Eye (tissue), 1 donor: Measurements from ENCODE around the gene GMEB2.
"Not testable (repeated sequence)": the region's sequence is repeated elsewhere in the genome, so short reads cannot be mapped to it uniquely, and the experiment has no call there.

ENCODE experiments used
- DNase-seq: peaks from one replicate; pipeline ENCODE4 v3.0.0-alpha.2; 2015

Gene GMEB2

GRCh38 chr20:63636752-63637628 is 10.1 kb upstream of the GMEB2 start:
- peak; percentile 79 for DNase-seq

- no peak for DNase-seq
Measured at GRCh38 chr20:63635431-63636141, 8.7 kb upstream of the GMEB2 start.

DNA sequence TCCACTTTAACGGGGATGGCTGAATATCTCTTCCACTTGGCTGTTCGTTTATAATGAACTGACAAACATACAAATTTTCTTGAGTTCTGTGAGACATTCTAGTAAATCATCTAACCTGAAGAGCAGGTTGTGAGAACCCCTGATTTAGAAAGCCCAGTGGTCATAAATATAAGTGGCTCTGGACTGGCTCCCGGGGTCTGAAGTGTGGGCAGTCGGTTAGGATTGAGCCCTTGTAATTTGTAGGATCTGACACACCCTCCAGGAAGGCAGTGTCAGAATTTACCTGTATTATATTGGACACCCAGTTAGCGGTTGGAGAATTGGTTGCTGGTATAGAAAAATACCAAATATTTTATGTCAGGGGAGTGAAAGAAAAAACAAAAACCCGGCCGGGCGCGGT is 6.8 kb upstream of the GMEB2 start:
- no peak for DNase-seq

DNA sequence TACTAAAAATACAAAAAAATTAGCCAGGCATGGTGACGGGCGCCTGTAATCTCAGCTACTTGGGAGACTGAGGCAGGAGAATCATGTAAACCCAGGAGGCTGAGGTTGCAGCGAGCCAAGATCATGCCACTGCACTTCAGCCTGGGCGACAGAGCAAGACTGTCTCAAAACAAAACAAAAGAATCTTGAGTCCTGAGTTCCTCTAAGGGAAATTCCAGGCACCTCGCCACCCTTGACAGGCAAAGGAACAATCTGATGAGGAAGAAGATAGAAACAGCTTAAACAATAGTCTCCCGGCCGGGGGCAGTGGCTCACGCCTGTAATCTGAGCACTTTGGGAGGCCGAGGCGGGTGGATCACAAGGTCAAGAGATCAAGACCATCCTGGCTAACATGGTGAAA is 4.5 kb upstream of the GMEB2 start:
- DNase-seq = not testable (repeated sequence)

DNA sequence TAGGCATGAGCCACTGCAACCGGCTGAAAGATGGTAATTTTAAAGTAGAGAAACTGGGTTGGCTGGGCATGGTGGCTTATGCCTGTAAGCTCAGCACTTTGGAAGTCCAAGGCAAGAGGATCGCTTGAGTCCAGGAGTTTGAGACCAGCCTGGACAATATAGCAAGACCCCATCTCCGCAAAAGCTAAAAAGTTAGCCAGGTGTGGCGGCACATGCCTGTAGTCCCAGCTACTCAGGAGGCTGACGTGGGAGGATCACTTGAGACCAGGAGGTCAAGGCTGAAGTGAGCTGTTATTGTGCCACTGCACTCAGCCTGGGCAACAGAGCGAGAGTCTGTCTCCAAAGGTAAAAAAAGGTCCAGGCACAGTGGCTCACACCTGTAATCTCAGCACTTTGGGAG is 4.1 kb upstream of the GMEB2 start:
- DNase-seq = not testable (repeated sequence)

GRCh38 chr20:63628246-63628975 is 1.5 kb upstream of the GMEB2 start:
- DNase-seq = peak; percentile 47

GRCh38 chr20:63627751-63628245 is 897 bp upstream of the GMEB2 start:
- no peak for DNase-seq

- peak; percentile 98 for DNase-seq
Measured at GRCh38 chr20:63627129-63627750, 339 bp upstream of the GMEB2 start.

DNA sequence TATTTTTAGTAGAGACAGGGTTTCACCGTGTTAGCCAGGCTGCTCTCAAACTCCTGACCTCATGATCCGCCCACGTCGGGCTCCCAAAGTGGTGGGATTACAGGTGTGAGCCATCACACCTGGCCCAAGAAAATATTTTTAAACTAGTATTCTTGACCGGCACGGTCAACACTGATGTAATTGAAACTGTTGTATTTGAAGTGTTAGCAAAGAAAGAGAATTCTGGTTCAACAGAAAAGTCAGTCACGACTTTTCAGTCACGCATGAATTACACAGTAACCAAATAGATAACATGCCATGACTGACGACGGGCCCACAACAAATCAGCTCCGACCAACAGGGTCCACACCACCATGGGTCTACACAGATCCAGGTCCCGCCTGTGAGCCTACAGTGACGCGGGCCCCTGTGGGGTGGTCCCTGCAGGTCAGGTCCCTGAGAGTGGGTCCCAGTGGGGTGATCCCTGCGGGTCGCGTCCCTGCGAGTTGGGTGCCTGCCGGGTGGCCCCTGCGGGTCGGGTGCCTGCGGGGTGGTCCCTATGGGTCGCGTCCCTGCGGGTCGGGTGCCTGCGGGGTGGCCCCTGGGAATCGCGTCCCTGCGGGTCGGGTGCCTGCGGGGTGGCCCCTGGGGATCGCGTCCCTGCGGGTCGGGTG is 1.0 kb downstream of the GMEB2 start:
- peak; percentile 60 for DNase-seq

- no peak for DNase-seq
Measured at GRCh38 chr20:63624486-63624885, 2.4 kb downstream of the GMEB2 start.

DNA sequence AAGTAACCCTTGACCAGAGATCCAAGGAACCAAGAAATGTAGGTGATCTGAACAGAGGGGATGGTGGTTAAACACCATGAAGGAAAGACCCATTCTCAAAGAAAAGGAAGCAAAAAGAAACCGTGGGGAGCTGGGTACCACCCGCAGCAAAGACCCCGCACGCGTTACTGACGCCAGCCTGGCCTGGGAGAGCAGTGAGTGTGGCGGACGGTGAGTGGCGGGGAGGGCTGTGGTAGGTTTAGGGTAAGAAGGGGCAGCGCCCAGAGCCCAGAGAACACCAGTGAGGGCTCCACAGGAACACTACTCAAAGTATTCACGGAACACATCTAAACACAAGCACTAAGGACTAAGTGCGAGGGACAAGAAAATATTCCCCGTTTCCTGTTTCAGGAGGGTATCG is 4.2 kb downstream of the GMEB2 start:
- no peak for DNase-seq

- DNase-seq = no peak
Measured at GRCh38 chr20:63622096-63622495, 4.8 kb downstream of the GMEB2 start.

DNA sequence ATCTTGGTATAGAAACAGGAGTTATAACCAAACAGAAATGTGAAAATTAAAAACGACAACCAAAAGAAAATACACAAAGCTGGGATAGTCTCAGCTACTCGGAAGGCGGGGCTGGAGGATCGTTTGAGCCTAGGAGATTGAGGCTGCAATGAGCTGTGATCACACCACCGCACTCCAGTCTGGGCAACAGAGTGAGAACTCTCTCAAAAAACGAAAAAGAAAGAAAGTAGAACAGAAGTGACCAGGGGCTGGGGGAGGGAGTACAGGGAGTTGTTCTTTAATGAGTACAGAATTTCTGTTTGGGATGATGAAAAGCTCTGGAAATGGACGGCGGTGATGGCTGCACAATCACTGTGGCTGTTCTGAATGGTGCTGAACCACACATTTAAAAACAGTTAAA is 5.9 kb downstream of the GMEB2 start:
- no peak for DNase-seq

DNA sequence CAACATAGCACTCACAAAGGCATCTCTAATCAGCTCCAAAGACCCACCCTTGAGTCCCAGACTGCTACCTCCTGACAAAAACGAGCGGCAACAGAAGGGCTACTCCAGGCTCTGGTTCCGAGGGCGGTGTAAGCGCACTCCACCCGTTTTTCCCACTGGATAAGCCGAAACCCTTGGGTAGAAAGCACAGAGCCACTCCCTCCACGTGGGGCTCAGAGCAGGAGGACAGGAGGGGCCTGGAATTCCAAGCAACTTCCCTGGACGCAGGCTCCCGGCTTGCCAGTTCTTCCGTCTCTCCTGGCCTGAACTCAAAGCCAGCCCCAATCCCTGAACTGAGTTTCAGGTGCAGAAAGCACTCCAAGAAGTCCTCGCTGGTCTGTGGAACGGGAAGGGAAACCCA is 7.4 kb downstream of the GMEB2 start:
- no peak for DNase-seq

DNA sequence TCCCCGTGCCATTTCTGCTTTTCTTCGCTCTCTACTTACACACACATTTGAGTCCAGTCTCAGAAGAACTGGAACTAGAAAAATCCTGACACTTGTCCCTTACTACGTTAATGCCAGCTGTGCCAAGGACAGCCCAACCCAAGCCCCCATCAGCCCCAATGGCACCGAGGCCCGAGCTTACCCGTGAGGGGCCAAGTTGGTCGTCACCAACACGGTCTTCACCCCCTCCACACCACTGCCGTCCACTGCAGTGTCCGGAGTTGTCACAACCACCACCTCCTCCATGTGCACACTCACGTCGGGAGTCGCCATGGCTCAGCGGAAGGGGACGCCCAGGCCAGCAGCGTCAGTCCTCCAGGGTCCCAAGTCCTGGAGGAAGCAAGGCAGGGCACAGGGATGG is 7.8 kb downstream of the GMEB2 start:
- DNase-seq = no peak

DNA sequence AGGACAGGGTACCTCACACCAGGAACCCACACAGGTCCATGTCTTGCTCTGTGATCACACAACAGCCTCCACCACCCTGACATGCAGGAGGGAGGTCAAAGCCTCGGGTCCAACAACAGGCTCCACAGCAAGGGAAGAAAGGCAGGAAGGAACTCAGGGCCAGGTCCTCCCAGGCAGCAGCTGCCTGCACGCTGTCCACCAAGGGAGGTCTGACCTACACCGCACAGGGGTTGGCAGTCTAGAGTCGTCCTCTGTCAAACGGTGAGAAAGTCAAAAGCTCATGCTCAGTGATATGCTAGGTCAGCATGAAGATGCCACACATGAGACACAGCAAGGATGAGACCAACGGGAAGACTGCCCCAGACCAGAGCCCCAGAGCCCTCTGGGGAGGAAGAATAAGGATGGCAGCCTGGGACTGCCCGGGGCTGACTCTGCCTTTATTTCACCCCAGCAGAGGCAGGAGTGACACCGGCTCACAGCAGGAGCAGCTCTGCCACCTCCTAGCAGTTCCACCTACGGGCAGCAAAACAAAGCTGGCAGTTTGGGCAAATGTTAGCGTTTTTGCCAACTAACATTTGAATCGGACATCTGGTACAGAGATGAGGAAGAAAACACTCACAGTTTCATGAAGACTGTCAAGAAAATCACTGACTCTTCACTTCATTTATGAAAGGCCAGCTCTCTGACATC is 8.5 kb downstream of the GMEB2 start:
- no peak for DNase-seq

- no peak for DNase-seq
Measured at GRCh38 chr20:63617876-63618265, 9.0 kb downstream of the GMEB2 start.

DNA sequence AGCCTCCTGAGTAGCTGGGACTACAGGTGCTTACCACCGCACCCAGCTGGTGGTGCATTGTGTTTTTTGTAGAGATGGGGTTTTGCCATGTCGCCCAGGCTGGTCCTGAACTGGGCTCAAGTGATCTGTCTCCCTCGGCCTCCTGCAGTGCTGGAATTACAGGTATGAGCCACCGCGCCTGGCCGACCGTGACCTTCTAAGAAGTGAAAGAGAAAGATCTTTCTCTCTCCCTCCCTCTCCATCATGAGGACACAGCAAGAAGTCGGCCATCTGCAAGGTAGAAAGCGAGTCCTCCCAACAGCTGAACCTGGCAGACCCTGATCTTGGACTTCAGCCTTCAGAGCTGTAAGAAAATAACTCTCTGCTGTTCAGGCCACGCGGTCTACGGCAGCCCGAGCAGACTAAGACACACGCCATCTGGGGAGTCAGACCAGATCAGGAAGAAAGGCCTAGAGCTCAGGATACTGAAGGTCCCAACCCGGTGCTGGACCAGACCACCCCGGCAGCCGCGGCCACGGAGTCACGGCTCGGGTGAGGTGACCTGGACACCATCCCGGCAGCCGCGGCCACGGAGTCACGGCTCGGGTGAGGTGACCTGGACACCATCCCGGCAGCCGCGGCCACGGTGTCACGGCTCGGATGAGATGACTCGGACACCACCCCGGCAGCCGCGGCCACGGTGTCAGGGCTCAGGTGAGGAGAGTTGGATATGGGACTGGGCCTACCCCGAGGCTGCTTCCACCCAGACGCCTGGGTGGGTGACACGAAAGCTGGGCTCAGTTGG is 9.6 kb downstream of the GMEB2 start:
- no peak for DNase-seq

DNA sequence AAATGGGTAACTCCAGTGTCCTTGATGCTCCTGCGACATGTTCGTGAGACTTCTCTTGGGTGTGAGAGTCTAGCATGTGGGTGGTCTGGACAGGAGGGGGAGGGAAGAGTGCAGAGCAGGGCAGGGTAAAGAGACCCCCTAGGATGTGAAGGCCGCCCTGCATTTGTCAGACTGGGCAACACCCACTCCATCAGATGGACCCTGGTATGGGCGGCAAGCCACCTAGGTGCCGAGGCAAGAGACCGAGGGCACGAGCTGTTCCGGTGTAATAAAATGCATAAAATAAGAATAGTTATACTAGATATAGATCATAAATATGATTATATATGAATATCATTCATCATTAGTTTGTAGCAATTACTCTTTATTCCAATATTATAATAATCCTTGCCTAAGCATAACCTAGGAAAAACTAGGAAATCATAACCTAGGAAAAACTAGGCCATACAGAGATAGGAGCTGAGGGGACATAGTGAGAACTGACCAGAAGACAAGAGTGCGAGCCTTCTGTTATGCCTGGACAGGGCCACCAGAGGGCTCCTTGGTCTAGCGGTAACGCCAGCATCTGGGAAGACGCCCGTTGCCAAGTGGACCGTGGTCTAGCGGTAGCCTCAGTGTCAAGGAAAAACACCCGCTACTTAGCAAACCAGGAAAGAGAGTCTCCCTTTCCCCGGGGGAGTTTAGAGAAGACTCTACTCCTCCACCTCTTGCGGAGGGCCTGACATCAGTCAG is 12.9 kb downstream of the GMEB2 start:
- DNase-seq = not testable (repeated sequence)

DNA sequence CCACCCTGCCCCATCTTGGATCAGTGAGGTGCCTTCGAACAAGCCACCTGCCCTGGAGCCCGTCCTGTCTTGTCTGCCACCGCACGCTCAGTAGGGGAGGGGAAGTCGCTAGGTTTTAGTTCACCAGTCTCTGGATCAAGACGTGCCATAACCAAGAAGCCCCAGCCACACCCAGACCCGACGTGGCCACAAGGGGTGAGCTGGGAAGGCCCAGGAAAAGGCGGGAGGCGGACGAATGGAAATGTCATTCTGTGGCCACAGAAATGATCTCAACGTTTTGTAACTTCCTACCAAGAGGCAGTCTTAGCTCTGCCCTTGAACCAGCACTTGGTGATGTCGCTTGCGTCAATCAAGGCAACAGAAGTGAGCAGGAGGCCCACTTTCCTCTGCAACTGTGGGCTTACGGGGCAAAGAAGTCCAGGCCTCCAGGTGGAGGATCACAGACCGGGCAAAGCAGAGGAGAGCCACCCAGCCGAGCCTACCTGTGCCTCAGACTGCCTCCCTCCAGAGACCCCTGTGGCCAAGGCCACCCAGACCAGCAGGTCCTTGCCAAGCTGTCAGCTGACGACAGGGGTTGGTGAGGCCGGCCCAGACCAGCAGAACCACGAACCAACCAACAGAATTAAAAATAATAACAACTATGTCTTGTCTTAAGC is 14.5 kb downstream of the GMEB2 start:
- no peak for DNase-seq
